DMS79 (cell line): Measurements from ENCODE around the gene SPOP.
"Not testable (repeated sequence)": the region's sequence is repeated elsewhere in the genome, so short reads cannot be mapped to it uniquely, and the experiment has no call there.

Experiments
- DNase-seq: peaks from one replicate; lab custom pipeline; 2025; lab: John Stamatoyannopoulos, UW

Gene SPOP

GRCh38 chr17:49695698-49696232 lies 17.9 kb upstream of the SPOP start:
- no peak for DNase-seq

GRCh38 chr17:49694847-49695697 lies 17.2 kb upstream of the SPOP start:
- no peak for DNase-seq

GRCh38 chr17:49692751-49693150 lies 14.9 kb upstream of the SPOP start:
- DNase-seq: no peak

GRCh38 chr17:49691677-49692191 lies 13.8 kb upstream of the SPOP start:
- no peak for DNase-seq

GRCh38 chr17:49691086-49691676 lies 13.3 kb upstream of the SPOP start:
- no peak for DNase-seq

- DNase-seq: no peak
Observed at GRCh38 chr17:49690256-49690655, 12.4 kb upstream of the SPOP start.

GRCh38 chr17:49688848-49689247 lies 11.0 kb upstream of the SPOP start:
- DNase-seq: no peak

GRCh38 chr17:49687878-49688491 lies 10.1 kb upstream of the SPOP start:
- no peak for DNase-seq

- DNase-seq: no peak
Observed at GRCh38 chr17:49681106-49681979, 3.4 kb upstream of the SPOP start.

- DNase-seq: no peak
Observed at GRCh38 chr17:49680314-49680713, 2.4 kb upstream of the SPOP start.

GRCh38 chr17:49677134-49677932 lies 564 bp downstream of the SPOP start:
- DNase-seq: peak; percentile 81

GRCh38 chr17:49676276-49676868 lies 1.5 kb downstream of the SPOP start:
- DNase-seq: no peak

GRCh38 chr17:49674507-49674906 lies 3.4 kb downstream of the SPOP start:
- DNase-seq: no peak

- not testable (repeated sequence) for DNase-seq
Observed at GRCh38 chr17:49673679-49674078, 4.2 kb downstream of the SPOP start.

- no peak for DNase-seq
Observed at GRCh38 chr17:49670641-49671040, 7.3 kb downstream of the SPOP start.

- no peak for DNase-seq
Observed at GRCh38 chr17:49670002-49670401, 7.9 kb downstream of the SPOP start.

GRCh38 chr17:49667854-49668253 lies 10.0 kb downstream of the SPOP start:
- no peak for DNase-seq

GRCh38 chr17:49664706-49665211 lies 13.1 kb downstream of the SPOP start:
- no peak for DNase-seq

GRCh38 chr17:49659661-49660382 lies 18.1 kb downstream of the SPOP start:
- DNase-seq: no peak

GRCh38 chr17:49656247-49656646 lies 21.6 kb downstream of the SPOP start:
- DNase-seq: no peak
